GM12878 (cell line): ENCODE data around the gene TRPV6. TPM values are rescaled to one million over a fixed set of nuclear protein-coding genes. Genes with fewer than 3 reads are reported as not detected.

ENCODE experiments used
- ATAC-seq: fragments of 200-7000 bp; cut with Tn5 transposase; 3 replicates; pipeline ENCODE4 v1.9.1; 2020; ENCODE audit warnings: mild to moderate bottlenecking, moderate library complexity
- BruUV-seq: library from RNA; stranded (reverse); fragments of 400-500 nt; replicated peaks from 2 replicates; lab custom pipeline; 2021; lab: Mats Ljungman, UMichigan
- CTCF ChIA-PET: fragments of 300-600 bp; sonication (Branson Sonifier 250); formaldehyde crosslinking; extraction: SDS; loops from one replicate; lab custom pipeline; 2021; ENCODE audit warnings: inconsistent platforms; lab: Yijun Ruan, JAX
- POLR2A ChIA-PET: fragments of 350-600 bp; formaldehyde crosslinking; extraction: SDS; loops from one replicate; lab custom pipeline; 2021; ENCODE audit warnings: inconsistent platforms; lab: Charles Lee
- RAD21 ChIA-PET: fragments of 300-600 bp; sonication (Branson Sonifier 250); formaldehyde crosslinking; loops from one replicate; lab custom pipeline; 2023; ENCODE audit warnings: antibody characterized with exemption; ENCODE audit not compliant: unreplicated experiment; lab: Charles Lee
- SMC1A ChIA-PET: fragments of 300-600 bp; sonication (Branson Sonifier 250); formaldehyde crosslinking; loops from one replicate; lab custom pipeline; 2023; ENCODE audit not compliant: unreplicated experiment, uncharacterized antibody; lab: Charles Lee
- DNase-seq: peaks from one replicate; pipeline ENCODE4 v3.0.0-alpha.2; 2011; ENCODE audit warnings: low read depth, low spot score
- FAIRE-seq: peaks from 3 replicates; lab custom pipeline; 2011; peaks lifted over from hg19 to GRCh38; lab: Jason Lieb, UNC
- H2AFZ ChIP-seq: 2 replicates; pipeline ENCODE4 v1.6.0; 2011; ENCODE audit warnings: low read depth, low read length, control low read depth; ENCODE audit not compliant: control insufficient read depth
- H3K27ac ChIP-seq: 2 replicates; pipeline ENCODE4 v1.5.1; 2011; ENCODE audit warnings: control low read depth; ENCODE audit not compliant: control insufficient read depth, insufficient read depth
- H3K27me3 ChIP-seq, 2 experiments: replicated peaks in 1 of 2; 2 replicates each; pipeline versions ENCODE4 v1.6.0 to v1.6.1; 2011; ENCODE audit warnings: low read length in 1 of 2; ENCODE audit not compliant: control insufficient read depth in 2 of 2, insufficient read depth in 2 of 2
- H3K36me3 ChIP-seq, 2 experiments: 2 replicates each; pipeline ENCODE4 v1.5.1; 2011; ENCODE audit warnings: low read length in 1 of 2; ENCODE audit not compliant: control insufficient read depth in 2 of 2, insufficient read depth in 2 of 2
- H3K4me1 ChIP-seq: 2 replicates; pipeline ENCODE4 v1.6.1; 2011; ENCODE audit warnings: mild to moderate bottlenecking, low read length, moderate library complexity, mixed read lengths; ENCODE audit not compliant: control insufficient read depth, insufficient read depth
- H3K4me2 ChIP-seq: 2 replicates; pipeline ENCODE4 v1.6.0; 2011; ENCODE audit warnings: control low read depth; ENCODE audit not compliant: control insufficient read depth, insufficient read depth
- H3K4me3 ChIP-seq: fragments of 200-600 bp; sonication (generic); 2 replicates; pipeline ENCODE4 v1.5.1; 2016
- H3K79me2 ChIP-seq: 2 replicates; pipeline ENCODE4 v1.6.0; 2011; ENCODE audit warnings: low read length; ENCODE audit not compliant: control insufficient read depth, insufficient read depth
- H3K9ac ChIP-seq: 2 replicates; pipeline ENCODE4 v1.8.0; 2011; ENCODE audit warnings: low read length, control low read depth, mixed read lengths; ENCODE audit not compliant: control insufficient read depth, insufficient read depth
- H3K9me3 ChIP-seq: replicated peaks from 3 replicates; pipeline ENCODE4 v1.5.1; 2011; ENCODE audit warnings: mild to moderate bottlenecking, low read length; ENCODE audit not compliant: control insufficient read depth, insufficient read depth
- H4K20me1 ChIP-seq: 2 replicates; pipeline ENCODE4 v1.6.0; 2011; ENCODE audit not compliant: control insufficient read depth, insufficient read depth
- ATF7 ChIP-seq: fragments of 450-650 bp; IDR thresholded peaks from 2 replicates; pipeline ENCODE4 v1.6.1; 2016; ENCODE audit warnings: low read depth, mild to moderate bottlenecking
- BCL11A ChIP-seq: IDR thresholded peaks from 2 replicates; pipeline ENCODE4 v1.6.1; 2011; ENCODE audit warnings: low read depth, low read length
- DPF2 ChIP-seq: fragments of 450-650 bp; IDR thresholded peaks from 2 replicates; pipeline ENCODE4 v1.6.1; 2017; ENCODE audit warnings: mild to moderate bottlenecking
- EED ChIP-seq: sonication (generic); IDR thresholded peaks from 2 replicates; pipeline ENCODE4 v1.6.1; 2016; ENCODE audit warnings: antibody characterized with exemption, low read depth
- HDAC2 ChIP-seq: fragments of 200-600 bp; sonication (generic); IDR thresholded peaks from 2 replicates; pipeline ENCODE4 v1.6.1; 2017
- HDAC6 ChIP-seq: fragments of 200-600 bp; sonication (generic); IDR thresholded peaks from one replicate; pipeline ENCODE4 v1.8.0; 2017; ENCODE audit warnings: antibody characterized with exemption; ENCODE audit not compliant: unreplicated experiment
- IKZF1 ChIP-seq: fragments of 450-650 bp; conservative IDR thresholded peaks from 2 replicates; pipeline ENCODE4 v1.6.1; 2017; ENCODE audit warnings: antibody characterized with exemption, mild to moderate bottlenecking
- LARP7 ChIP-seq: fragments of 450-650 bp; IDR thresholded peaks from 2 replicates; pipeline ENCODE4 v1.6.1; 2017; ENCODE audit warnings: mild to moderate bottlenecking
- NR2F1 ChIP-seq: fragments of 450-650 bp; conservative IDR thresholded peaks from 2 replicates; pipeline ENCODE4 v1.6.1; 2017; ENCODE audit warnings: mild to moderate bottlenecking
- PAX5 ChIP-seq: IDR thresholded peaks from 2 replicates; pipeline ENCODE4 v1.6.1; 2011; ENCODE audit warnings: low read depth, low read length, borderline replicate concordance
- SIX5 ChIP-seq: IDR thresholded peaks from 2 replicates; pipeline ENCODE4 v1.6.1; 2011; ENCODE audit warnings: mild to moderate bottlenecking, low read depth, low read length, moderate library complexity; ENCODE audit not compliant: severe bottlenecking
- SMARCA5 ChIP-seq: fragments of 450-650 bp; IDR thresholded peaks from 2 replicates; pipeline ENCODE4 v1.6.1; 2017; ENCODE audit warnings: mild to moderate bottlenecking
- SUZ12 ChIP-seq: fragments of 200-600 bp; sonication (generic); IDR thresholded peaks from one replicate; pipeline ENCODE4 v1.6.1; 2018; ENCODE audit warnings: antibody characterized with exemption, mild to moderate bottlenecking; ENCODE audit not compliant: unreplicated experiment
- ZNF217 ChIP-seq: fragments of 450-650 bp; IDR thresholded peaks from 2 replicates; pipeline ENCODE4 v1.6.1; 2017; ENCODE audit warnings: antibody characterized with exemption, mild to moderate bottlenecking
- WGBS: methylation state at CpG from one replicate; pipeline ENCODE4 v1.1.6; 2016; ENCODE audit warnings: low lambda C conversion rate; ENCODE audit not compliant: insufficient replicate concordance, insufficient coverage; ENCODE audit errors: missing lambda C conversion rate; 5-methylcytosine and 5-hydroxymethylcytosine counted together
- in situ Hi-C: fragments of 300-500 bp; cut with MboI; formaldehyde crosslinking; loops from 9 replicates; pipeline ENCODE4 v1.14.3; 2018; ENCODE audit warnings: mixed read lengths
- intact Hi-C: fragments of 100-400 bp; cut with micrococcal nuclease; formaldehyde crosslinking; loops from one replicate; pipeline ENCODE4 v1.14.2; 2022; ENCODE audit not compliant: unreplicated experiment
- polyA plus RNA-seq, 11 experiments: library from polyadenylated mRNA; depleted of rRNA in 4 of 11; unstranded in 6 of 11; stranded (reverse) in 5 of 11; fragments of >200 nt; fragmentation: Nextera tagmentation in 4 of 11; fragmentation: Illumina TruSeq in 1 of 11; extraction: Ambion mirVana in 4 of 11; extraction: Trizol in 1 of 11; gene quantifications; 1 replicate in 1 of 11; 2 replicates in 10 of 11; pipeline versions ENCODE4 v1.2.1 to v1.2.3, GENCODE V29; 2011 to 2016; ENCODE audit warnings: inconsistent platforms in 2 of 11, missing spikeins in 2 of 11, low read depth in 1 of 11
- total RNA-seq, 4 experiments: library from RNA; depleted of rRNA in 3 of 4; stranded (reverse); fragments of >200 nt in 3 of 4; fragmentation: Illumina TruSeq in 1 of 4; extraction: Trizol in 1 of 4; gene quantifications; 2 replicates each; pipeline versions ENCODE4 v1.2.1 to v1.2.3, GENCODE V29; 2013 to 2021
- TF ChIP-seq, protein P1 (sequence below): fragments of 150-350 bp; IDR thresholded peaks from 2 replicates; pipeline ENCODE4 v1.6.1; 2016; ENCODE audit warnings: low read depth, low read length
- TF ChIP-seq, protein P2 (sequence below): fragments of 450-650 bp; IDR thresholded peaks from 2 replicates; pipeline ENCODE4 v1.6.1; 2017; ENCODE audit warnings: mild to moderate bottlenecking, low read depth, inconsistent platforms; ENCODE audit not compliant: poor library complexity, severe bottlenecking
- TF ChIP-seq, protein P3 (sequence below): fragments of 450-650 bp; IDR thresholded peaks from 2 replicates; pipeline ENCODE4 v1.6.1; 2017; ENCODE audit warnings: low read depth, mild to moderate bottlenecking, moderate library complexity

The TRPV6 gene
- total and polyA plus RNA-seq, 10 of the 15 experiments (the other 5 are each of a cell fraction or from before 2014, with no cell fraction given): not detected

DNA sequence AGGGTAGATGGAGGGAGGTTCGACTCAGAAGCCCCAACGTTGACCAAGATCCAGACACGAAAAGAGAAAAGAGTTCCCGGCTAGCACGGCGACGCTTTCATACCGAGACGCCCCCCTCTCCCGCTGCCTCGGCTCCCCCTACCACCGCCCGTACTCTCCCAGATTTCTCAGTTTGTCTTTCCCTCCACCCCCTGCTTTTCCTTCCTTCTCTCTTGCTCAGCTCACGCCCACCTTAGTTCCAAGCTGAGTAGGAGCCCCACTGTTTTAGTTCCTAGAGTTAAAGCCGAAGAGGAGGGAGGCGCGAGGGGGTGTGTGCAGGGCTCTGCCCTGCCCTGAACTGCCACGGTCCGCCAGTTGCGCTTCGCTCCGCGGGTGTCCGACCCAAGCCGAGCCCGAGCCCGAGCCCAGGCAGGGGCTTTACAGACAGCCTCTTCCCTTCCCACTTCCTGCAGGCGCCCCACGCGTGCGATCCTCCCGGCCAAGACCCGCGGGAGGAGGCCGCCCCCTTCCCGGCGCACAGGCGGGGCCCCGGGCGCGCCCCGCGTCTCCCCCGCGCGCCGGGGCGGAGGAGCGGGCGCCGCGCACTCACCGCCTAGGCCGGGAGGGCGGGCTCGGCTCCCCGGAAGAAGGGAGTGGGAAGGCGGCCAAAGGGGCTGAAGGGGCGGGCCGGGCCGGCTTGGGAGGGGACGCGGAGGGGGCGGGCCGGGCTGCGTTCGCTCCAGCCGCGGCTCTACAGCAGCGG is 31.0 kb downstream of the TRPV6 start, which contains the start of gene EPHB6:
EPHB6 (plus strand) TSS at position 705 of the 742 bp plus-strand sequence. CDS start 8,152 bp downstream, outside the sequence.
- Histone ChIP-seq H3K79me2 (no peaks in the 10 kb centered on the region), H2AFZ (peak within 1 kb of the TSS; percentile 82), H3K9me3 (no peaks in the 10 kb centered on the region), H3K4me3 (peak within 1 kb of the TSS; percentile 96), H3K27me3 (peaks cover 0 to 9% of the 10 kb centered on the region in 2 experiments), H3K4me2 (peak within 1 kb of the TSS; percentile 100), H3K36me3 (no peaks in the 10 kb centered on the region), H3K4me1 (no peaks in the 10 kb centered on the region), H4K20me1 (no peaks in the 10 kb centered on the region), H3K27ac (no peak within 1 kb of the TSS), H3K9ac (peak within 1 kb of the TSS; percentile 32; the same call in 1 of the 2 replicates)
- BruUV-seq: no TSS peak
- ChIA-PET SMC1A (interaction anchor here (1.0 to 2.1 kb wide), 7 partner anchors 22 to 148 kb away, joined by 3 to 8 read pairs (median 3); no protein-coding TSS in a partner anchor), RAD21 (interaction anchor here (0.9 to 1.7 kb wide), 7 partner anchors 11 to 222 kb away, joined by 3 to 9 read pairs (median 5); no protein-coding TSS in a partner anchor), CTCF (interaction anchor here (0.7 to 2.7 kb wide), 18 partner anchors 11 to 360 kb away, joined by 3 to 20 read pairs (median 4); no protein-coding TSS in a partner anchor), POLR2A (interaction anchor here (1.1 kb wide), 1 partner anchor 41 kb away, joined by 7 read pairs; no protein-coding TSS in a partner anchor)
- DNase-seq: no peak
- FAIRE-seq: no peak
- intact Hi-C loops: loop anchor here (1.0 to 2.0 kb wide), 2 partner anchors 149 to 360 kb away; no protein-coding TSS in a partner anchor
- in situ Hi-C loops: no loop called here
- 2% methylated on average over 27 of the region's 70 CpGs for WGBS
- ATAC-seq: peak; percentile 83
- TF ChIP-seq EED (0 out of 2 replicates have a peak, but pooled peaks have one; percentile 24), IKZF1 (peak; percentile 76), PAX5 (peak; percentile 53; the same call in 1 of the 2 replicates), NR2F1 (0 out of 2 replicates have a peak, but pooled peaks have one; percentile 15), BCL11A (no peak), SUZ12 (no peak), DPF2 (peak; percentile 63; the same call in 1 of the 2 replicates), SIX5 (no peak), ZNF217 (peak; percentile 57; the same call in 1 of the 2 replicates), LARP7 (peak; percentile 70), SMARCA5 (peak; percentile 56; the same call in 1 of the 2 replicates), HDAC2 (no peak), ATF7 (peak; percentile 29; the same call in 1 of the 2 replicates), HDAC6 (peak; percentile 84)
- TF ChIP-seq, protein P1, sequence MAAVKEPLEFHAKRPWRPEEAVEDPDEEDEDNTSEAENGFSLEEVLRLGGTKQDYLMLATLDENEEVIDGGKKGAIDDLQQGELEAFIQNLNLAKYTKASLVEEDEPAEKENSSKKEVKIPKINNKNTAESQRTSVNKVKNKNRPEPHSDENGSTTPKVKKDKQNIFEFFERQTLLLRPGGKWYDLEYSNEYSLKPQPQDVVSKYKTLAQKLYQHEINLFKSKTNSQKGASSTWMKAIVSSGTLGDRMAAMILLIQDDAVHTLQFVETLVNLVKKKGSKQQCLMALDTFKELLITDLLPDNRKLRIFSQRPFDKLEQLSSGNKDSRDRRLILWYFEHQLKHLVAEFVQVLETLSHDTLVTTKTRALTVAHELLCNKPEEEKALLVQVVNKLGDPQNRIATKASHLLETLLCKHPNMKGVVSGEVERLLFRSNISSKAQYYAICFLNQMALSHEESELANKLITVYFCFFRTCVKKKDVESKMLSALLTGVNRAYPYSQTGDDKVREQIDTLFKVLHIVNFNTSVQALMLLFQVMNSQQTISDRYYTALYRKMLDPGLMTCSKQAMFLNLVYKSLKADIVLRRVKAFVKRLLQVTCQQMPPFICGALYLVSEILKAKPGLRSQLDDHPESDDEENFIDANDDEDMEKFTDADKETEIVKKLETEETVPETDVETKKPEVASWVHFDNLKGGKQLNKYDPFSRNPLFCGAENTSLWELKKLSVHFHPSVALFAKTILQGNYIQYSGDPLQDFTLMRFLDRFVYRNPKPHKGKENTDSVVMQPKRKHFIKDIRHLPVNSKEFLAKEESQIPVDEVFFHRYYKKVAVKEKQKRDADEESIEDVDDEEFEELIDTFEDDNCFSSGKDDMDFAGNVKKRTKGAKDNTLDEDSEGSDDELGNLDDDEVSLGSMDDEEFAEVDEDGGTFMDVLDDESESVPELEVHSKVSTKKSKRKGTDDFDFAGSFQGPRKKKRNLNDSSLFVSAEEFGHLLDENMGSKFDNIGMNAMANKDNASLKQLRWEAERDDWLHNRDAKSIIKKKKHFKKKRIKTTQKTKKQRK: no peak
- TF ChIP-seq, protein P2, sequence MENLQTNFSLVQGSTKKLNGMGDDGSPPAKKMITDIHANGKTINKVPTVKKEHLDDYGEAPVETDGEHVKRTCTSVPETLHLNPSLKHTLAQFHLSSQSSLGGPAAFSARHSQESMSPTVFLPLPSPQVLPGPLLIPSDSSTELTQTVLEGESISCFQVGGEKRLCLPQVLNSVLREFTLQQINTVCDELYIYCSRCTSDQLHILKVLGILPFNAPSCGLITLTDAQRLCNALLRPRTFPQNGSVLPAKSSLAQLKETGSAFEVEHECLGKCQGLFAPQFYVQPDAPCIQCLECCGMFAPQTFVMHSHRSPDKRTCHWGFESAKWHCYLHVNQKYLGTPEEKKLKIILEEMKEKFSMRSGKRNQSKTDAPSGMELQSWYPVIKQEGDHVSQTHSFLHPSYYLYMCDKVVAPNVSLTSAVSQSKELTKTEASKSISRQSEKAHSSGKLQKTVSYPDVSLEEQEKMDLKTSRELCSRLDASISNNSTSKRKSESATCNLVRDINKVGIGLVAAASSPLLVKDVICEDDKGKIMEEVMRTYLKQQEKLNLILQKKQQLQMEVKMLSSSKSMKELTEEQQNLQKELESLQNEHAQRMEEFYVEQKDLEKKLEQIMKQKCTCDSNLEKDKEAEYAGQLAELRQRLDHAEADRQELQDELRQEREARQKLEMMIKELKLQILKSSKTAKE: no peak
- TF ChIP-seq, protein P3, sequence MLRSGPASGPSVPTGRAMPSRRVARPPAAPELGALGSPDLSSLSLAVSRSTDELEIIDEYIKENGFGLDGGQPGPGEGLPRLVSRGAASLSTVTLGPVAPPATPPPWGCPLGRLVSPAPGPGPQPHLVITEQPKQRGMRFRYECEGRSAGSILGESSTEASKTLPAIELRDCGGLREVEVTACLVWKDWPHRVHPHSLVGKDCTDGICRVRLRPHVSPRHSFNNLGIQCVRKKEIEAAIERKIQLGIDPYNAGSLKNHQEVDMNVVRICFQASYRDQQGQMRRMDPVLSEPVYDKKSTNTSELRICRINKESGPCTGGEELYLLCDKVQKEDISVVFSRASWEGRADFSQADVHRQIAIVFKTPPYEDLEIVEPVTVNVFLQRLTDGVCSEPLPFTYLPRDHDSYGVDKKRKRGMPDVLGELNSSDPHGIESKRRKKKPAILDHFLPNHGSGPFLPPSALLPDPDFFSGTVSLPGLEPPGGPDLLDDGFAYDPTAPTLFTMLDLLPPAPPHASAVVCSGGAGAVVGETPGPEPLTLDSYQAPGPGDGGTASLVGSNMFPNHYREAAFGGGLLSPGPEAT: no peak
